Osteocyte (in vitro differentiated cells): ENCODE results near the gene MX2. TPM values are rescaled to one million over a fixed set of nuclear protein-coding genes. Genes with fewer than 3 reads are reported as not detected.

Experiments used
- DNase-seq: peaks from one replicate; pipeline ENCODE4 v3.0.0; 2021; ENCODE audit warnings: mixed read lengths; ENCODE audit not compliant: unreplicated experiment; ENCODE audit errors: extremely low spot score
- H3K27ac Mint-ChIP-seq: one replicate; pipeline ENCODE4 v1.8.0; 2021; ENCODE audit warnings: mild to moderate bottlenecking, mixed read lengths; ENCODE audit not compliant: unreplicated experiment
- H3K27me3 Mint-ChIP-seq: one replicate; pipeline ENCODE4 v1.8.0; 2021; ENCODE audit warnings: mixed read lengths; ENCODE audit not compliant: unreplicated experiment
- H3K36me3 Mint-ChIP-seq: one replicate; pipeline ENCODE4 v1.8.0; 2021; ENCODE audit warnings: mixed read lengths; ENCODE audit not compliant: unreplicated experiment
- H3K4me1 Mint-ChIP-seq: one replicate; pipeline ENCODE4 v1.8.0; 2021; ENCODE audit warnings: mixed read lengths; ENCODE audit not compliant: unreplicated experiment
- H3K4me3 Mint-ChIP-seq: one replicate; pipeline ENCODE4 v1.8.0; 2021; ENCODE audit warnings: mild to moderate bottlenecking, moderate library complexity, mixed read lengths; ENCODE audit not compliant: unreplicated experiment
- H3K9me3 Mint-ChIP-seq: one replicate; pipeline ENCODE4 v1.8.0; 2021; ENCODE audit warnings: mixed read lengths; ENCODE audit not compliant: unreplicated experiment
- total RNA-seq: library from RNA; stranded (reverse); gene quantifications from 2 replicates; pipeline ENCODE4 v1.2.1, GENCODE V29; 2021
- TF ChIP-seq, protein P1 (sequence below): fragments of 200-600 bp; sonication (generic); IDR thresholded peaks from 2 replicates; pipeline ENCODE4 v1.5.0; 2021; ENCODE audit warnings: antibody characterized with exemption, mild to moderate bottlenecking, moderate library complexity

MX2 gene
- total RNA-seq, 1 donor from 2014 or later = not detected

DNA sequence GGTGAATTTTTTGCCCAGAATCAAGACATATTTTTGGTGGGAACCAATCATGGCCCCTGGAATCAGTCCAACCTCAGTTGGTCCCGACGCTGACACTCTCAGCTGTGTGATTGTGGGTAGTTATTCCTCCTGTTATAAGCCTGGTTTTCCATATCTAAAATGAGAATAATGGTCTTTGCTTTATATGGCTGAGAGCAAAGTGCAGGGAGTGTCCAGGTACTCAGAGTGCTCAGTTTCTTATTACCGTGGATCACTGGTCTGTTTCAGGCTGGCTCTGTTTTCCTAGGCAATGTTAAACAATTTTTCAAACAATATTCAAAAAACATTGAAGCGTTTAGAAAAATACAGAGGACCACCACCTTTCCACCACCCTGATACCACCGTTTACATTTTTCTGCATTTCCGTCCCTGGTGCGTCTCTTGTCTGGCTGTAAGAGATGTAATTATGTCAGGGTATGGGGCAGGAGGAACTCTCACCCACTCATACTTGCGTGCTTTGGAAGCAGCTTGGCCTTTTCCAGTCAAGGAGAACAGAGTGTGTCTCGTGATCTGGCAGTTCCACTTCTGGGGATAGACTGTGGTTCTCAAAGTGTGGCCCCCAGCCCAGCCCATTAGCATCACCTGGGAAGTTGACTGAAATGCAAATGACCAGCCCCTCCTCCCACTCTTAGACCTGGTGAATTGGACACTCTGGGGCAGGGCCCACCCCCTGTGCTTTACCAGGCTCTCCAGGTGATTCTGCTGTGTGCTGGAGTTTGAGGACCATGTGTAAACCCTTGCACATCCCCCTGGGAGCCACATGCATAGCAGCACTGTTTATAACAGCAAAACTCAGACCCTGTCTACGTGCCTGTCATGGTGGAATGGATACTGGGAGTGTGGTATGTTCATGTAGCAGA is 71.0 kb downstream of the MX2 start:
- Mint-ChIP-seq H3K4me1 (no peaks in the 10 kb centered on the region), H3K27me3 (peaks cover 5% of the 10 kb centered on the region), H3K36me3 (no peaks in the 10 kb centered on the region), H3K4me3 (no peak overlapping the region), H3K27ac (no peak overlapping the region), H3K9me3 (peaks cover 13% of the 10 kb centered on the region)
- peak; percentile 72 for DNase-seq
- TF ChIP-seq, protein P1, sequence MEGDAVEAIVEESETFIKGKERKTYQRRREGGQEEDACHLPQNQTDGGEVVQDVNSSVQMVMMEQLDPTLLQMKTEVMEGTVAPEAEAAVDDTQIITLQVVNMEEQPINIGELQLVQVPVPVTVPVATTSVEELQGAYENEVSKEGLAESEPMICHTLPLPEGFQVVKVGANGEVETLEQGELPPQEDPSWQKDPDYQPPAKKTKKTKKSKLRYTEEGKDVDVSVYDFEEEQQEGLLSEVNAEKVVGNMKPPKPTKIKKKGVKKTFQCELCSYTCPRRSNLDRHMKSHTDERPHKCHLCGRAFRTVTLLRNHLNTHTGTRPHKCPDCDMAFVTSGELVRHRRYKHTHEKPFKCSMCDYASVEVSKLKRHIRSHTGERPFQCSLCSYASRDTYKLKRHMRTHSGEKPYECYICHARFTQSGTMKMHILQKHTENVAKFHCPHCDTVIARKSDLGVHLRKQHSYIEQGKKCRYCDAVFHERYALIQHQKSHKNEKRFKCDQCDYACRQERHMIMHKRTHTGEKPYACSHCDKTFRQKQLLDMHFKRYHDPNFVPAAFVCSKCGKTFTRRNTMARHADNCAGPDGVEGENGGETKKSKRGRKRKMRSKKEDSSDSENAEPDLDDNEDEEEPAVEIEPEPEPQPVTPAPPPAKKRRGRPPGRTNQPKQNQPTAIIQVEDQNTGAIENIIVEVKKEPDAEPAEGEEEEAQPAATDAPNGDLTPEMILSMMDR = no peak

DNA sequence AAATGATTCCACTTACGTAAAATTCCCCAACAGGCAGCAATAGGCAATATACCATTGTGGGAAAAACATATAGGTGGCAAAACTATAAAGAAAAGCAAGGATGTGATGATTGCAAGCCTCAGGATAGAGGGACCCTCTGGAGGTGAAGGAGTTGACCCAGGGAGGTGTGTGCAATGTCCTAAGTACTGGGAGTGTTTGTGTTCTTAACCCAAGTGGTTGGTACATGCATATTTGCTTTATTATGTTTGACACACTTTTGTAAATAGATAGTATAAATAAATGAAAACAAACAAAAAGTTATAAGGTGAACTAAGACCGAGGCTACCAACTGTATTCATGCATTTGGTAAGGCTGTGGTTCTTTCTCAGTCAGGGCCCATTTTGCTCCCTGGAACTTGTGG is 71.7 kb downstream of the MX2 start:
- no peak overlapping the region for H3K4me3 Mint-ChIP-seq
- no peak overlapping the region for H3K27ac Mint-ChIP-seq
- TF ChIP-seq, protein P1 = no peak
- no peaks in the 10 kb centered on the region for H3K36me3 Mint-ChIP-seq
- no peaks in the 10 kb centered on the region for H3K4me1 Mint-ChIP-seq
- H3K27me3 Mint-ChIP-seq = peaks cover 3% of the 10 kb centered on the region
- no peak for DNase-seq
- peaks cover 13% of the 10 kb centered on the region for H3K9me3 Mint-ChIP-seq

DNA sequence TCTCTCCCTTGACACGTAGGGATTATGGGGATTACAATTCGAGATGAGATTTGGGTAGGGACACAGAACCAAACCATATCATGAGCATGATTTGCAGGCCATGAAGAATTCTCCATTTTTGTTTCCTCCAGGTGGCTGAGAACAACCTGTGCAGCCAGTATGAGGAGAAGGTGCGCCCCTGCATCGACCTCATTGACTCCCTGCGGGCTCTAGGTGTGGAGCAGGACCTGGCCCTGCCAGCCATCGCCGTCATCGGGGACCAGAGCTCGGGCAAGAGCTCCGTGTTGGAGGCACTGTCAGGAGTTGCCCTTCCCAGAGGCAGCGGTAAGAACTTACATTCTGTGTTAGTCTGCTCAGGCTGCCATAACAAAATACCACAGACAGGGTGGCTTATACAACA is 73.9 kb downstream of the MX2 start:
- Mint-ChIP-seq H3K4me3 (no peak overlapping the region), H3K9me3 (peaks cover 13% of the 10 kb centered on the region), H3K4me1 (no peaks in the 10 kb centered on the region), H3K27me3 (no peaks in the 10 kb centered on the region), H3K36me3 (no peaks in the 10 kb centered on the region), H3K27ac (no peak overlapping the region)
- DNase-seq = peak; percentile 73
- TF ChIP-seq, protein P1 = no peak

DNA sequence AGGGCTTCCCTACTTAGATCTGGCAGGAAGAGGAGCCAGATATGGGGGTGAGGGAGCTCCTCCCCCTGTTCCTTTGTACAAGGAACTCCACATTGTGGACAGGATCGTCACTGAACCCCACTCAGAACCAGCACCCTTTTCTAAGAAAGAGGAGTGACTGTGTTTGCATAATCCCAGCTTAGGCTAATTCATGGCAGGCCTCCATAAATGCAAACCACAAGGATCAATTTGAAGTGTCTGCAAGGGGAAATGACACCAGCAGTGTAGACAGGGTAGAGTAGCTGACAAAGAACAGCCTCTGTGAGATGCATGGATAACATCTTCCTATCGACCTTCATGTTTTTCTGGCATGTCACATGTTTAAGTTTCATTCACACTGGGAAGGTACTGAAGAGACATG is 75.9 kb downstream of the MX2 start:
- Mint-ChIP-seq H3K27me3 (no peaks in the 10 kb centered on the region), H3K36me3 (no peaks in the 10 kb centered on the region), H3K27ac (no peak overlapping the region), H3K4me1 (no peaks in the 10 kb centered on the region), H3K4me3 (no peak overlapping the region), H3K9me3 (peaks cover 13% of the 10 kb centered on the region)
- TF ChIP-seq, protein P1 = no peak
- no peak for DNase-seq

DNA sequence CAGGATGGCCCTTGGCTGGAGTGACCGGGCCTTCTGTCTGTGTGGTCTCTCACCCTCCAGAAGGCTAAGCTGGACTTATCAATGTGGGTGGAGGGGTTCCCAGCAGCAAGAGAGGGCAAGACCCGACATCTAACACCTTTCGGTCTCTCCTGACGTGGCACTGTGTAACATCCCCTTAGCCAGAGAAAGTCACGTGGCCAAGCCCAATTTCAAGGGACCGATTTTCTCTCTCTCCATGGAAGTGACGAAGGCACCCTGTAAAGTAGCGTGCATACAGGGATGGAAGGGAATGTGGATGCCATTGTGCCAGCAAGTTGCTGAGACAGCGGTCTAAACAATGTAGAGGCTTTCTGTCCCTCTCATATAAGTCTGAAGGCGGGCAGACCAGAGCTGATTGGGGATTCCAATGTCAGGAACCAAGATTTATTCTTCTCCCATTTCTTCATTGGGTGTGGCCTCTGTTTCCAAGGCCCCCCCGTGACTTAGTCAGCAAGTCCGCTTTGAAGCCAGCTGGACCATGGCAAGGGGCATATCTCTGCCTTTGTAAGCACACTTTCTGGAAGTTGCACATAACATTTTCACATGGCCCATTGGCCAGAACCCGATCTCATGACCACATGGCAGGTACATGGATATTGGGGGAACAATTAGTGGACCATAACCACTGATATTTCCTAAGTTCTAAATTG is 76.7 kb downstream of the MX2 start:
- TF ChIP-seq, protein P1 = no peak
- Mint-ChIP-seq H3K4me1 (no peaks in the 10 kb centered on the region), H3K36me3 (no peaks in the 10 kb centered on the region)

More for the DNA sequence above, 76.7 kb downstream of the MX2 start:
- Mint-ChIP-seq H3K9me3 (peaks cover 13% of the 10 kb centered on the region), H3K27me3 (no peaks in the 10 kb centered on the region), H3K4me3 (no peak overlapping the region), H3K27ac (no peak overlapping the region)
- DNase-seq = no peak
